ENCODE results near the gene NTSR1.

The NTSR1 gene

DNA sequence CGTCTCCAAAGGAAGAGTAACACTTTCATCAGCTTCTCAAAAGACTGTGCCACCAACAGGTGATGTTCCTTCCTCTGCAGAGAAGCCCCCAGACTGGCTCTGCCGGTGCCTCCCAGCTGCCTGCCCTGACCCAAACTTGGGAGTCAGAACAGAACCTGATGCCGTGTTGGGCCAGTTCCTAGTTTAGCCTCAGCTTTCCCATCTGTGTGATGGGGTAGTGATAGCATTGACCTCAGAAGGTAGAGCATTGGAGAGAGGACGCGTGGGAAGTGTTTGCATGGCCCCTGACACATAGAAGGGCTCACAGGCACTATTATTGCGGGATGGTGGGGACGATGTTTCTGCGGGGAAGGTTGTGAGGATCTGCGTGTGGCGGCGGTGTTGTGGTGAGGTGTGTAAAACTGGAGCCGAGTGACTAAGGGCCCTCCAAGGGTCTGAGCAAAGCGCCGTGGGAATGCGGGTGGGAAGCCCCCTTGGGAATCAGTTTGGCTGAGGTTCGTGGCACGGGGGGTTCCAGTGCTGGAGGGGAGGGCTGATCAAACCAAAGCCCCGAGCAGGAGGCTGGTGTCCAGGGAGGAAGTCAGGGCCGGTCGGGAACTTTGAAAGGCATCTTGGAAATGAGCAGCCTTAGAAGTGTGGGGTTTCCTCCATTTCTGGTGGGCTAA is 1.7 kb downstream of the NTSR1 start:
- DNase-seq: no peak

DNA sequence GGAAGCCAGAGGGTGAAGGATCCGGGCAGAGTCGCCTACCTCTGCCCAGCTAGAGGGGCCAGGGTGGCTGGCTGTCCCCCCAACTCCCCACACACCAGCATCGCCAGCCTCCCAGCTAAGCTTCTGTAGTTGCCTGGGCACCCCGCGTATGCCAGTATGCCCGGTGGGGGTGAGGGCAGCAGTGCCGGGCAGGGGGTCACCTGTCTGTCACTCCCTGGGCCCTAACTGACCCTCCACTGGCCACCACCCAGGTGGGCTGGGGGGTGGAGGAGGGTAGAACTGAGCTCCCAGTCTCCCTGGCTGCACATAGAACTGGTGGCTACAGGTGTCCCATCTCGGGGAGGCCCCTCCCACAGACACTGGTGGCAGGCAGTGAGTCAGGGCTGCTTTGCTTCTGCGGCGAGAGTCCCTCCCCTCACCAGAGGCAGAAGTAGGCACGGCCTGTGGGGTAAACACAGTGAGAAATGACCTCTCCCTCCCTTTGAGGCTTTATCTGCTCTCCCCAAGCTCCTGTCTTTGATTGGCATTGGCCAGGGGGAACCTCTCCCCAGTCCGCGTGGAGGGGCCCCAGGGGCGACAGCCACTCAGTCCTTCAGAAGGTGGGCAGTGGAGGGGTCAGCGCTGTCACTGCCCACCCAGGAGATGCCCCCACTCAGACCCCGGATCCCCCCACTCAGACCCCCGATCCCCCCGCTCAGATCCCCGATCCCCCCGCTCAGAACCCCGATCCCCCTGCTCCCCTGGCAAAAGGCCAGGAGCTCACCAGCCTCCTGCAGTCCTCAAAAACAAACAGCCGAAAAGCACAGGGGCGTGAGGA is 2.5 kb downstream of the NTSR1 start:
- DNase-seq: no peak

DNA sequence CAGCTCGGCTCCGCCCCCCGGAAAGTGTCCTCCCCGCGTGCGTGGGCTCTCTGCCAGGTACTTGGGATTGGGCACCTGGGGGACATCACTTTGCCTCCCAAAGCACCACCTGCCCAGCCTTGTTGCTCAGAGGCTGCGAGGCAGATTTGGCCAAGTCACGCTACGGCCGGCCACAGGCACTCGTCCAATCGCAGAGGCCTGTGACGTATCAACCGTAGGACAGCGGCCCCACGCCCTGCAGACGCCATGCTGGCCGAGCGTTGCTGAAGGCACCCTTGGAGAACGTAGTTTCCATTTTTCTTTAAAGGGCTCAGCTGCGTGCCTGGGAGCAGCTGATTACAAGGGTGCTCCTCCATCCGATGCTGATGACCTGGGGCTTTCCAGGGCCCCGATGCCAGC is 3.1 kb downstream of the NTSR1 start:
- DNase-seq: no peak

DNA sequence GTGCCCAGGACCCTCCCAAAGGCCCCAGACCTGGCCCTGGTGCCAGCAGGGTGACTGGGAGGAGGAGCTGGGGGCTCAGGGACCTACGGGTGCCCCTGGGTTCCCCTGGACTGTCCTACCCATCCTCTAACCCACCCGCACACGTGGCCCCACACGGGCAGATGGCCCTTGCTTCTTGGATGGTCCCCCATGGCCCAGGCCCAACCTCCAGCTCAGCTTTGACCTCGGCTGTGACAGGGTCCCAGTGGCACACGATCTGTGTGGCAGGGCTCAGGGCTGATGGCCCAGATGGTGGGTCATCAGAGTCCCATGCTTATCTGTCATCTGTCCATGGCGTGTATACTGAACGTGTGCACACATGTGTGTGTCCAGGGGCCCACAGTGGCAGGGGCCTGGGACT is 4.0 kb downstream of the NTSR1 start:
- DNase-seq: no peak

DNA sequence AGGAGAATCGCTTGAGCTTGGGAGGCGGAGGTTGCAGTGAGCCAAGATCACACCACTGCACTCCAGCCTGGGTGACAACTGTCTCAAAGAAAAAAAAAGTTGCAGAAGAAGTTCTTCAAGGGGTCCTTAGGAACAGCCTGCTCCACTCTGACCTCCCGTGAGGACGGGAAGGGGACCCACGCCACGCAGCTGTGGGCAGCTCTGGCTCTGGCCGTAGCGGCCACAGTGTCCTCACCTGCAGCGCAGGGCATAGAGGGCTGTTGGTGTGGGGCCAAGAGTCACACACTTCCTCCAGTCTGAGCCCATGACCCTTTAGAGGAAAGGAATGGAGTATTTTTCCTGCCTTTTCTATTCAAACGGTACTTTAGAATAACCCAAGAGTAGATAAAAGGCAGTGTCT is 5.4 kb downstream of the NTSR1 start:
- DNase-seq: no peak

DNA sequence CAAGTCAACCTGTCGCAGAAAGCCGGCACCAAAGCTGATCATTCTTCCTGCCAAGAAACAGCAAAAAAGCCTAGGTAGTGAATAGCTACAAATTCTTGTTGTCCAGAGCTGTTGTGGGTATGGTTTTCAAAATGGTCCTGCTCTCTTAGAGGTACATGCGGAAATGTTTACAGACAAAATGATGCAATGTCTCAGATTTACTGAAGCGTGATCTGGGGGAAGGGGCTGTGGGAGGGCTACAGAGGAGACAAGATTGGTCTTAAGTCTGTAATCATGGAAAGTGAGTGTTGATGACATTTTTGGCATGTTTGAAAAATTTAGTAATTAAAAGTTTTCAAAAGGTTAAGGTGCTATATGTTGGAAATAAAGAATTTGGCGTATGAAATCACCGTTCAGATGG is 6.2 kb downstream of the NTSR1 start:
- DNase-seq: no peak

DNA sequence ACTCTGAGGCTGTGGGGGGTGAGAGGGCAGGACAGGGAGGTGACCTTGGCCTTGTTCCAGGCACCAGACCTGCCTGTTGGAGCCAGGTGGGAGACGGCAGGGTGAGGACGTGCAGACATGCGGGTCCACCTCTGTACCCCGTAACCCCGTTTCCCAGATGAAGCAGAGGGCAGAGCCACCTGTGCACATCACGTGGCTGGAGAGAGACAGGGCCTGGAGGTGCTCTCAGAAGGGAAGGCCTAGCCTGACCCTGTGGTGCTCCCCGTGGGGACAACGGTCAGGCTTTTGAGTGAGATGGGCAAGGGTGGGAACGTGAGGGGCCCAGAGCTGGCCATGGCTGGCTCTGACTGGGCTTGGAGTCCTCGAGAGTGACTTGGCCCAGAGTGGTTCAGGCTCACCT is 6.6 kb downstream of the NTSR1 start:
- DNase-seq: no peak

DNA sequence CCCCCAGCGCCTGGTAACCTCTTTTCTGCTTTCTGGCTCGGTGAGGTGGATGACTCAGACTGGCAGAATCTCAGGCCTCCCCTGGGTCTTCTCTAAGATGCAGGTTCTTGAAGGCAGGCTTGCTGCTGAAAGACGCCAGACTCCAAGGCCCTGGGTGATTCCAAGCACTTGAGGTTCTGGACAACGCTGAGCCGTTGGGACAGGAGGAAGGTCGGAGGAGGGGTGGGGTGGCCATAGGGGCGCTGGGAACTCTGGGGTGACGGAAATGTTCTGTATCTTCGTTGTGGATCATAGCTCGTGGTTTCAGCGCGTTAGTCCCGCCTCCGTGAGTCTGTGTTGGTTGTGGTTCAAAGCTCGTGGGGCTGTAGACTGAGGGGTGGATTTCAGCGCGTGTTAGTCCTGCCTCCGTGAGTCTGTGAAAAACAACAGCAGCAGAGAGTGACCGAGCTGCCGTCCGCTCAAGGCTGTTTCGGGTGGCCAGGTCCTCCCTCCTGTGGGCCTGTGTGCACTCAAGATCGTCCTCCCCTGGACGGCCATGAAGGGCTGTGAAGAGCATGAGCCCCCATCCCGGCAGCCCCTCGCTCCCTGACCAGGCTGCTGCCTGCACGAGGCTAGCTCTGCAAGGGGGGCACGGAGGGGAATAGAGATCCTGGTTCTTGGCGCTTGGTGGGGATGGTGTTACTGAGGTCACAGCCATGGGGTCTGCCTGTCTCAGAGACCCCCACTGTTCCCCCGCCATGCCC is 7.7 kb downstream of the NTSR1 start:
- DNase-seq: no peak

DNA sequence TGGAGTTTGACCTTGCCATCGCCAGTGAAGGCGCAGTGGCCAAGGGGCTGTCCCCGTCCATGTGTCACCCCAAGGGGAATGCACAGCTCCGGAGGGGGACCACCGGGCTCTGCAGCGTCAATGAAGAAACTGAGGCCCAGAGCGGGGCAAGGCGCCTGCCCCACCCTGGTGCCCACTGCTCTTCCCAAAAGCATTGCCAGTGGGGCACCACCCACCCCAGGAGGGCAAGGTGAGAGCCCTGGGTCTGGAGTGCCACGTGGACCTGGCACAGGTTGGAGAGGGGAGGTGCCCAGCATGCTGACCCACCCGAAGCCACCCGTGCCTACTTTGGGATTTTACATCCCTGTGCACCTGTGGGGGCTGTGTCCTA is 8.3 kb downstream of the NTSR1 start:
- no peak for DNase-seq

DNA sequence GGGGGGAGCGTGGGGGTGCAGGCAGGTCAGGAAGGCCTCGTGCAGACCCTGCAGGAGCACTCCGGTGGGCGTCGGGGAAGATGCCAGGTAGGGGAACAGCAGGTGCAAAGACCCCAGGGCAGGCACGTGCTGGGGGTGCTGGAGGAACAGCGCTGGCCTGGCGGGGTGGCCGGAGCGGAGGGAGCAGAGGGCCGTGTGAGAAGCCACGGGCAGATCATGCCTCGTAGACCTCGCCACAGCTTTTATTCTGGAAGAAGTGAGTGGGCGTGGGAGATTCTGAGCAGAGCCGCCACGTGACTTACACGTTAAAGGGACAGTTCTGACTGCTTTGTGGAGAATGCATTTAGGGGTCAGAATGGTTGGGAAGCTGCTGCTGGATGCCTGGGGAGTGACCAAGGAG is 9.3 kb downstream of the NTSR1 start:
- no peak for DNase-seq

DNA sequence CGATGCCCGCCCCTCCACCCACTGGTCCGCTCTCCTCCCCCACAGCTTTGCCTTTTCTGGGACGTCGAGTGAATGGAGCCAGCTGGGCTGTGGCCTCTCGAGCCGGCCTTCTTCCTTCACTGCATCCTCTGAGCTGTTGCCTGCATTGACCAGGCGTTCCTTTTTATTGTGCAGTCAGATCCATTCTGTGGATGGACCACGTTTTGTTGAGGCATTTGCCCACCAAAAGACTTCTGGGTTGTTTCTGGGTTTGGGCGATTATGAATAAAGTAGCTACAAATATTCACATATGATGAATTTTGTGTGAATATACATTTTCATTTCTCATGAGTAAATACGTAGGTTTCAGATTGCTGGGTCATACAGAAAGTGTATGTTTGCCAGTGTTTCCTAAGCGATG is 9.9 kb downstream of the NTSR1 start:
- no peak for DNase-seq

DNA sequence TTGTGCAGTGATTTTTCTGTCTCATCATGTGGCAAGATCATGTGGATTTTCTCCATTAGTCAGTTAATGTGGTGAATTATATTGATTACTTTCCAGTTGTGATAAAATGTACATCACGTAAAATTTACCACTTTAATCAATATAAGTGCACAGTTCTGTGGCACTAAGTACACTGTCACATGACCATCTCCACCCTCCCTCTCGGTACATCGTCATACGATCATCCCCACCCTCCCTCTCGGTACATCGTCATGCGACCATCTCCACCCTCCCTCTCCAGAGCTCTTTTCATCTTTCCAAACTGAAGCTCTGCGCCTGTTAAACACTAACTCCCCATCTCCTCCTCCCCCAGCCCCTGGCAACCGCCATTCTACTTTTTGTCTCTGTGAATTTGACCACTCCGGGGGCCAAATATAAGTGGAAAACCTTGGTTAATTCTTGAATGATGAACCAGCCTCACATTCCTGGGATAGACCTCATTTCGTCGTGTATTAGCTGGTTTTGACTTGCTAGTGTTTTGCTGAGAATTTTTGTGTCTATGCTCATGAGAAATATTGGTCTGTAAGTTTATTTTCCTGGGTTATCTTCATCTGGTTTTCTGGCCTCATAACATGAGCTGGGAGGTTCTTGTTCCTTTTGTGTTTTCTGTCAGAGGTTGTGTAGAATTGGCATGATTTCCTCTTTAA is 10.8 kb downstream of the NTSR1 start:
- DNase-seq: no peak

DNA sequence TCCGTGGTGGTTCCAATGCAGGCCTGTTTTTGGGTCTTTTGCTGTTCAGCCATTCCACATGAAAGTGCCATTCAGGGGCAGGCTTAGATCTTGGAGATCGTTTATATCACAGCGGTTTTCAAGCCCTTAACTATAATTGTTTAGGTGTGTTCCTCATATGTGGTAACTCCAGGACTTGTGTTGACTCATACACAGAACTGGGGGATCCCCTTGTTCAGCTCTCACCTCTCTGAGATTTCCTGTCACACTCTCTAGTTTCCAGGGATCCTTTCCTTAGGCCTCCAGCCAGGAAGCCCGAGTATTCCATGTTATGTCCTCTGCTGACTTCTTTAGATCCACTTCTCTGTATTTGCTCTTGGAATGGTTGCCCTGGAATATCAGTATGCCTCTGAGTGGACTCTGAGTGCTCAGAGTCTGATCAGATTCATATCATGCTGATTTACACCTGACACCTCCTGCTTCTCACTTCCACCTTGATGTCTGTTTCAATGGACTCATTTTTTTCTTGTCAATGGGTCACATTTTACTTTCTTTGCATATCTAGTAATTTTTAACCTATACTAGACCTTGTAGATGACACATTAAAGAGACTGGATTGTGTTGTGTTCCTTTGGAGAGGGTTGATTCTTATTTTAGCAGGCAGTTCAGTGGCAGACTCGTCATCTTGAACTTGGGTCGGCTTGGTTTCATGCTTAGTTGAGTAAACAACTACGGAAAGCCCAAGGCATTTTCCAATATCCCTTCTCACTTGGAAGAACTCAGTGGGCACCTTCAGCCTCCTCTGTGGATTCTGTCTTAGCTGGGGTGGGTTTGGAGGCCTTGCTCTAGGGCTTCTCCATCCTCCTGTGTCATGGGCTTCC is 13.1 kb downstream of the NTSR1 start:
- DNase-seq: no peak

DNA sequence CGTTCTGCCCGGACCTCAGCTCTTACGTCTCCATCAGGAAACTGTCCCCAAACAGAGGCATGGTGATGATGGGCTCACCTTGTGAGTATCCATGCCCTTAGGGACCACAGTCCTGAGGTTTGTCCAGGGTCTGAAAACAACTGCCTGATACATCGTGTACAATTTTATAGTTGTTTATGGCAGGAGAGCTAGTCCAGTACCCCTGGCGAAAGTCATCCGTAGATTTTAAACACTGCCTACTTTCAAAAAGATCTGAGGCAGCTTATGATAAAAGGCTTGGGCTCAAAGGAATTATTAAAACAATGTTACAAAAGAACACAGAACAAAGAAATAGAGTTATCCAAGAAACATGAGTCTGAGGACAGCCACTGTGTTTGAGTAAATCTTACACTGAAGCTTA is 14.0 kb downstream of the NTSR1 start:
- DNase-seq: no peak

DNA sequence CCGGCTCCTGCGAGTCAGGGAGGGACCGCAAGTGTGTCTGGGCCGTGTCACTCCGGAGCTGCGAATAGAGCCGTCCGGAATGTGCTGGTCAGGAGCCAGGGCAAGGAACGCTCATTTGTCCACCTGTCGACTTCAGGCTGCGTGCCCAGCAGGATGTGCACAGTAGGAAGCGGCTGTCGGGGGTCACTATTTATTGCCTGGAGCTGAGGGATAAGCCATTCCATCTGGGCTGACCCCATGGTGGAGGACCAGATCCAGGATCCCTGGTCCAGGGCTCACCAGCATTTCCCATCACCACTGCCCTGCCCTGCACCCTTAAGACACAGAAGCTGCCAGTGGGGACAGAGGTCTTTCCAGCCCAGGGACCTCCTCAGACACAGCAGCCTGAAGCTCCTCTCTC is 14.7 kb downstream of the NTSR1 start:
- DNase-seq: no peak

DNA sequence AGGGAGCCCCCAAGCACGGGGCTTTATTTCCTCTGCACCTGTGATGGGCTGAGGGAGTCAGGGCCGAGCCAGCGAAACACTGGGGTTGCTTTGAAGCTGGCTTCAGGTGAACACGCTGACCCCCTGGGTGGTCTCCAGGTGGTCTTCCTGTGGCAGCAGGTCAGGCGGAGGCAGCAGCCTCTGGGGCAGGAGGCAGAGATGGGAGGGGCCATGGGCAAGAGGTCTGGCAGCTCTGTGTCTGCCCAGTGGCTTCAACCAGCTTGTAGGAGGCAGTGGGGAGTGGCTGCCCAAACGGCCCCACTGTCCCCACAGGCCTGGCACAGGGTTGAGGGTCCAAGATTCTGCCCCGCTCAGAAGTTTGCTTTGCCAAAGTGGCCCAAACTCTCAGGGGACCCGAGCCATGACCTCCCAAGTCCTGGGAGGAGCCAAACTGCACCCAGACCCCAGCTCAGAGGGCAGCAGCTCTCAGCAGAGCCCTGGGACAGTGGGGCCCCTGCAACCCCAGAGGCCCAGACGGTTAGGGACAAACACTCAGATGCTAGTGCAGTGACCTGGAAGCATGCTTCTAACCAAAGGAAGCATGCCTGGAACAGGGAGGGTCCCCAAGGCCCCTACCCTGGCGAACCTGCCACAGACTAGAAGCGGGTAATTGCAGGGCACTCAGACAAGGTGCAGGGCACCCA is 15.3 kb downstream of the NTSR1 start:
- DNase-seq: no peak

DNA sequence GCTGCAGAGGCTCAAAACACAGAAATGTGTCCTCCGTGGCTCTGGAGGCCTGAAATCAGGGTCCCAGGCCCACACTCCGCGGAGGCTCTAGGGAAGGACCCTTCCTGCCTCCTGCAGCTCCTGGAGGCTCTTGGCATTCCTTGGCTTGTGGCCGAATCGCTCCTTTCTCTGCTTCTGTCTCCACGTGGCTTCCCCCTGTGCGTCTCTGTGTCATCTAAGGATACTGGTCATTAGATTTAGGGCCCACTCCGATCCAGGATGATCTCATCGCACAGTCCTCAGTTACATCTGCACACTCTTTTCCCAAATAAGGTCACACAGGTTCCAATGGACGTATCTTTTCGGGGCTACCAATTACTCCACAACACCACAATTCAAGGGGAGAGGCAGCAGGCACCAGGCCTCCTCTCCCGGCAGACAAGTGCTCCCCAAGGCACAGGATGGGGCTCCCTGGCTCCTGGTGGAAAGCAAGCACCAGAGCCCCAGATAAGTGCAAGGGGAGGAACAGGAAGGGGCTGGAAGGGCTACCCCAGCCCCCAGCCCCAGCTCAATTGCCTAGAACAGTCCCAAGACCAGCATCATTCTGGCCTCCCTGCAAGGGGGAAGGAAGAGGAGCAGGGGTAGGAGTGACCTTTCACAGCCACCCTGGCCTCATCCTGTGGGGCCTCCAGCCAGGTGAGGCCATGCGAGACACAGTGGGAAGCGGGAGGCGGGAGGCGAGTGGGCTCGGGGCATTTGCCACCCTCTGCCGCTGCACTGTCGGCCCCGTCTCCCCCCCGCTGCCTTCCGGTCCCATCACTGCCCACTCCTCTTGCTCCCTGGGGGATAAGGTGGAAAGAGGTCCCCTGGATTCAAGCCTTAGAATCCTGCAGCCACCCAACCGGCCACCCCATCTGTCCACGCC is 16.3 kb downstream of the NTSR1 start:
- DNase-seq: no peak

DNA sequence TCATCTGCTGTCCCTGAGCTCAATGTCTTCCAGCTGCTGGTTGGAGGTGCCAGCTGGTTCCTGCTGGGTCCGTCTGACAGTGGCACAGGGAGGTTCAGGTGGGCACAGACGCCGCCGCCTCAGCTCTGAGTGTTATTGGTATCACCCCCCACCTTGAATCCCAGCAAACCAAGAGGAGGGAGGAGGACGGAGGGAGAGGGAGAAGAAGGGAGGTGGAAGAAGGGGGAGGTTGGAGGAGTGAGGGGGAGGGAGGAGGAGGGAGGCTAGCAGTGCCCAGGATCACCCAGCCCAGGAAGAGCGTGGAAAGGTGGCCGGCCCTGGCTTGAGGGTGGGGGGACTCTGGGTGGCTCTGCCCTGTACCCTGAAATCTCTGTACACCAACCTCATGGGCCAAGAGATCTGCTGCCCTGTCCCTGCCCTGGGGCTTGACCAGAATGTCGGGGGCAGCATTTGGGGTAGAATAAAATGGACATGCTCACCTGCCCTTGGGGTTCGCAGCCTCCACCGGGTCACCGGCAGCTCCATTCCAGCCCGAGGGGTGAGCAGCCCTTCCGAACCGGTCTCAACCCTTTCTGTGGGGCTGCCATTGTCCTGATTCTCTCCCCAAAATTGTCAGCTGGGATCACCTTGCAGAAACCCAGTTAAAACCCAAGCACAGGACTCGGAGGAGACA is 17.1 kb downstream of the NTSR1 start:
- DNase-seq: no peak

DNA sequence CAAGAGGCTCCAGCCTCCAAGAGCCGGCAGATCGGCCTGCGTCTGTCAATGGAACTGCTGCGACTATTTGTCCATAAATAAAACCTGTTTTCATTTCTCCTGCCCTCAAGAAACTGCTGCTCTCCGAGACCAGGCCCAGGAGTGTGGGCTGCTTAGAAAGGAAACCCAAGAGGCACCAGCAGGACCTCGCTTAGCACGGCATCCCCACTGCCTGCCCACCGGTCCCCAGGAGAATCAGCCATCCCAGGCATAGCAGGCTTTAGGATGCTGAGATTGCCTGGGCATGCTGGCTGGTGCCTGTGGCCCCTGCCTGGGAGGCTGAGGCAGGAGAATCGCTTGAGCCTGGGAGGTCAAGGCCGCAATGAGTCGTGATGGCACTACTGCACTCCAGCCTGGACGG is 17.6 kb downstream of the NTSR1 start:
- no peak for DNase-seq

Measured in NK-92 treated with Interleukin-12 subunit alpha and Interleukin-12 subunit beta, amount 100 ng/mL, for 24 hours (cell line).